Left renal pelvis (tissue), 4 donors: ENCODE measurements around the gene IGHMBP2. TPM values are rescaled to one million over a fixed set of nuclear protein-coding genes. Genes with fewer than 3 reads are reported as not detected.
A peak's percentile ranks its signal among the peaks of the same experiment; 100 is the strongest.
"Not testable (repeated sequence)": the region's sequence is repeated elsewhere in the genome, so short reads cannot be mapped to it uniquely, and the experiment has no call there.

Source experiments
- DNase-seq, 4 donors: peaks; one replicate each; pipeline ENCODE4 v3.0.0-alpha.2; 2013; ENCODE audit warnings: low read depth in 4 of 4, low spot score in 3 of 4
- polyA plus RNA-seq, 4 donors: library from polyadenylated mRNA; unstranded; fragments of 120-200 nt; gene quantifications; one replicate each; pipeline ENCODE4 v1.2.1, GENCODE V29; 2013; ENCODE audit not compliant: insufficient read length in 4 of 4

Gene IGHMBP2
- 10 to 100 TPM; 13.1 to 22.2 (median 15.9) TPM for polyA plus RNA-seq

DNA sequence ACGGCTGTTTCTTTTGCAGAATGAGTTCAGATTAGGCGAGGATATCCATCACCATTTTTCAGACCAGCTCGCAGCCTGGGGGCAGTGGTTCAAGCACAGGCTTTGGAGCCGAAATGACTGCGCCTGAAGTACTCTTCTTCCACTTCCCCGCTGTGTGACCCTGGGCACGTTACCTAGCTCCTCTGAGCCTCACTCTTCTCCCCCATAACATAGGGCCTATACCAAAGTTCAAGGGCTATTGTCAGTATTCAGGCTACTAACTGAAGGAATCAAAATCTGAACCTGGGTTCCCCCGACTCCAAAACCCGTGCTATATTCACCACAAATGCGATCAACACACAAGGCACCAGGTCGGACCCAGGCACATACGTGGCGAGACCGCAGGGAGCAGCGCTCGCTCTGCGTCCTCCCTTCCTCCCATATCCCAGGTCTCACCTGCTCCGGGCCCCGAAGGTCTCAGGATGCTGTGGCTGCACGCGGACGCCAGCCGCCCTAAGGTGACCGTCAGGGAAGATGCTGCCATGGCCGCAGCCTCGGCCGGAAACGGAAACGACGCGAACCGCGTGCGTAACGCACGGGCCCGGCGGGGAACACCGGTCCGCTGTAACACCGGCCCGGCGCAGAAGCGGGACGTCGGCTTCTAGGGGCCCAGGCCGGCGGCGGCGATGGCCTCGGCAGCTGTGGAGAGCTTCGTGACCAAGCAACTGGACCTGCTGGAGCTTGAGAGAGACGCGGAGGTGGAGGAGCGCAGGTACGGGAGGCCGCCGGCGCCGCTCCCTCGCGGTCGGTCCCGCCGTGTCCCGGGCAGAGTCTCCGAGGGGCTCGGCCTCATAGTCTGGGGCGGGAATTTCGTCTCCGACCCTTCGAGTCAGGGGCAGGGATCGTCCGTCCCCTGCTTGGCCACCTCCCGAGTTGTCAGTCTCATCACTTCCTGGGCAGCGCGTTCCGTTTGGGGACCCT, at the start of gene IGHMBP2, which contains the start of gene MRPL21:
IGHMBP2 (plus strand) TSS at position 604 of the 960 bp plus-strand sequence; CDS start at position 666, 62 bp downstream.
MRPL21 (minus strand) TSS at position 545 of the 960 bp plus-strand sequence; CDS start at position 523, 22 bp downstream.
- peak in 3 of 4 donors; percentile 60 to 67 (median 66) for DNase-seq

DNA sequence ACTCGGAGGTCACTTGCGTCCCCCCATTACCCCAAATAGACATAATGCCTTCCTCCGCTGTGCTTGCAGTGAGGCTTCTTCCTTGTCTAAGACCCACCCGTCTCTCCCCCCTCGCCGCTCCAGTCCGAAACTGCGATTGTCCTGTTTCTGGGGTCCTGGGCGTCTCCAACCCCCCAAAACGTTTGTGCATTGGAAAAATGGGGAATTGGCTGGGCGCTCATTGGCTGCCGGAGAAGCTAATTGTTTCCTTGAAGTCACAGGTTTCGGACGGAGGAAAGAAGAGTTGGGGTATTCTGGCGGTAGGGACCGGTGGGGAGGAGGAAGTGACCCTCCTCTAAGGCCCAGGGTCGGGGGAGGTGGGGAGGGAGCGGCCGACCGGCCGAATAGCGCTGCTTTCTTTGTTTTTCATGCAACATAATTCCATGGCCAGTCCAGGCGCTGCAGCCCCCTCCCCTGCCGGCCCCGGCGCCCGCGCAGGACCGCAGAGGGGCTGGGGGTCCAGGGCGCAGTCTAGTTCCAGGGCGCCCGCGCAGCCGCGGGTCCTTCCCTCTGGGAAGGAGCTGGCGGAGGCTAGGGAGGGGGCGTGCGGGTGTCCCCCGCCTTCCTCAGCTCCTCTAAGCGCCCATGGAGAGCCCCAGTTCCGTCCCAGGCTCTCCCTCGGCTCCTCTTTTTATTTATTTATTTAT, 49.3 kb upstream of the IGHMBP2 start:
- DNase-seq = no peak

DNA sequence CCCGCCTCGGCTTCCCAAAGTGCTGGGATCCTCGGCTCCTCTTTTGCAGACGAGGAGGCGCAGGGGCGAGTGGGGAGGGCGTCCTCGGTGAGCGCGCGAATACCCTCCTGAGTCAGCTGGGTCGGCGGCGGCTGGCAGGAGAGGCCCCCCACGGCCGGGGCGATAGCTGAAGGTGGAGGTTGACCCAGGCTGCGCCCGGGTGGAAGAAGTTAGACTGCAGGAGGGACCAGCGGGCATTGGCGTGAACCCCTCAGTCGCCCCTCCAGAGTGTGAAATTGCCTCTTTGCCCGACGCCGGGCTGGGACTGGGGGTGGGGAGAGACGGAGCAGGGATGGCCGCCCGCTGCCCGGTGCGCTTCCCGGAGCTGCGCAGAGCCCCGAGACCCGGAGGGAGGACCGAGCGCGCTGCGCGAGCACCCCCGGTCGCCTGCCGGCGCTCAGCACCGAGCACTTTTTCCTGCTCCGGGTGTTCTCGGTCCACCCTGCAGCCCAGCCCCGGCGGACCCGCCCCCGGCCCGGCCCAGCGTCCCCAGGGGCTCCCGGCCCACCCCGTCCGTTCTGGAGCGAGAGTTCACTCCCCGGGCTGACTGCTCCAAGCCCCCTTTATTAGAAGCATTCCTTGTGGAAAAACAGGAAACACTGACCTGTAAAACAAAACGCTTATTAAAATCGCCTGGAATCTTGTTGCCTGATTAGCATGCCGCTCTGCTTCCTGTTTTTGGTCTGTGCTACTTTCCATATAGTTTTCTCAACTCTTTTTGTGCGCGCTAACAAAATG, 48.3 kb upstream of the IGHMBP2 start:
- DNase-seq = no peak

- DNase-seq = not testable (repeated sequence)
These were observed 47.2 kb upstream of the IGHMBP2 start for GRCh38 chr11:68856425-68857030.

DNA sequence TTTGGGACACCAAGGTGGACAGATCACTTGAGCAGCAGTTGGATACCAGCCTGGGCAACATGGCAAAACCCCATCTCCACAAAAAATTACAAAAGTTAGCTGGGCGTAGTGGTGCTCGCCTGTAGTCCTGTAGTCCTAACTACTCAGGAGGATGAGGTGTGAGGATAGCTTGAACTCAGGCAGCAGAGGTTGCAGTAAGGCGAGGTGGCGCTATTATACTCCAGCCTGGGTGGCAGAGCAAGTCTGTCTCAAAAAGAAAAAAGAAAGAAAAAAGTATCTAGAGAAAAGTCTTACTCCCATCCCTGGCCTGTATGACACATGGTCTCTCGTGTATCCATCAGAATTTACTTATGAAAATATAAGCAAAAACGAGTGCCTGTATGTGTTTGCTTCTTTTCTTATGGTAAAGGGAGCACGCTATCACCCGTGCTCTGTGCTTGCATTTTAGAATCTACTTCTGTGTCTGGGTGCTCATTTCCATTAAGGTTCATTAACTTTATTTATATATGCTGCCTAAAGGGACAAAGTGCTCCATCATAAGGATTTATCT, 46.6 kb upstream of the IGHMBP2 start:
- DNase-seq = no peak

GRCh38 chr11:68859123-68859522, 44.6 kb upstream of the IGHMBP2 start:
- DNase-seq = no peak

- DNase-seq = no peak
These were observed 41.3 kb upstream of the IGHMBP2 start for GRCh38 chr11:68862421-68862820.

- DNase-seq = no peak
These were observed 40.0 kb upstream of the IGHMBP2 start for GRCh38 chr11:68863553-68864265.

DNA sequence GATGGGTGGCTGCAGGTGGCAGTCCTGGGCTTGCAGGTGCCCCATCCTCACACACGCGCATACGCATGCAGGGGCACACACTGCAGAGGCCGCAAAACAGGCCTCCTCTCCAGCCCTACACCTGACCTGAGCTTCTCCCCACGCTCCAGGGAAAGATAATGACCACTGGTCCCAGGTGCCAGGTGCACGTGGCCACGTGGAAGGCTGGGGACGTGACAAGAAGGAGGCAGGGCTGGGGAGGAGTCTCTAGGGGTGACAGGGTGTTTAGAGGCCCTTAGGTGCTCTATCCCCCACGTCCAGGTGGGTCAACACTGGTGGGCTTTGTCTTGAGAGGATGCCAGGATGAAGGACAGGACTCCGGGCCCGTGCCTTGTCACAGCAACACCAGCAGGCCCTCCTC, 38.5 kb upstream of the IGHMBP2 start:
- no peak for DNase-seq

GRCh38 chr11:68867066-68867465, 36.6 kb upstream of the IGHMBP2 start:
- DNase-seq = no peak

DNA sequence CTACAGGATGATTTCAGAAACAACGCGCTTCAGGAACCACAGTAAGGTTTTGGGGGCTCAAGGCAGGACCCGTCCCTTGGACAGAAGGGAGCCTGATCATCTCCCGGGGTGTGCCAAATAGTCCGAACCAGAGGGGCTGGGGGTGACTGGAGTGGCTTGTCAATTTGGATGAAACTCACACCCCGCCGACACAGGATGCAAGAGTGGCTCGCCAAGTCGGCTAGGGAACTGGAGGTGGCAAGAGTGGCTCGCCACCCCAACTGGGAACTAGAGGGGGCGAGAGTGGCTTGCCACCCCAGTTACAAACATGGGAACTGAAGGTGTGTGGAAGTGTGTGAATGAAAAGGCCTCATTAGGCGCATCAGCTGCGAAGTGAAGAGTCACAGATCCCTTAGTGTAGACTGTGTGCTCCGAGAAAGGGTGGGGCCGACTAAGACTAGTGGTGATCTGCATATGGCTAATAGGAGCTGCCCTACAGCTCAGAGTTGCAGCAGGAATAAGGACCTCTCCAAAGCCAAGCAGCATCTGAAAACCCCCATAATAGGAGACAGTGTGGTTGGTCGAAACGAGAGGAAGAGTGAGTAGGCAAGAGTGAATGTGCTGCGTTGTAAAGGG, 35.4 kb upstream of the IGHMBP2 start:
- no peak for DNase-seq

GRCh38 chr11:68870470-68870869, 33.2 kb upstream of the IGHMBP2 start:
- DNase-seq = peak in 1 of 4 donors; percentile 16

DNA sequence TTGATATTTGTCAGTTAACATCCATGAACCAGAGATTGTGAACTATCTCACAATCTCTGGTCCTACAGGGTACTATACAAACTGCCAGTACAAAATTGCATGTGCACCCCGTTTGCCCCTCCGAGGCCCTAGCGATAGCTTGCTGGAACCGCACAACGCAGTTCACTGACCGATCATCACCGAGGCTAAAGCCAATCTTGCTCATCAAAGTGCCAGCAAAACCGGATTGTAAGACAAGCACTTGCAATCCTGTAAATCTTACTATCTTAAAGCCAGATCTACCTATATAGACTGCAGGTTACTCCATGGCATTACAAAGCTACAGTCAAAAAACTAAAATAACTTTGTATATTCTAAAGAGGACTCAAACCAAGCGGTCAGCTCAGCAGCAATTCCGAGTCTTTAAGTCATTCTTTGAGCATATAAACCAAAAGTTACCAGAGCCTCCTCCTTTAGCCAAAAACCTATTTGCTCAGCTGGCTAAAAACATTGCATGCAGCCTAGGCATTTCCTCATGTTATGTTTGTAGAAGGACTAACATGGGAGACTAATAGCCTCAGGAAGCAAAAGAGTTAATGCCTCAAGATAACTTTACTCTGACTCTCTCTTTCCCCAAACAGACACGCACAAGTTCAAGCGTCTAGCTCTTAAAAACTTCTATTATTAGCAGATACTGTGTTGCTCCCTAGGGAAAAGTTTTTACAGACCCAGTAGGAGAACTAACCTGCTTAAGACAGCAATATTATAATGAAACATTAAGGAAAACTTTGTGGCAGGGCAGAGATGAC, 31.3 kb upstream of the IGHMBP2 start:
- no peak for DNase-seq

- DNase-seq = no peak
These were observed 25.7 kb upstream of the IGHMBP2 start for GRCh38 chr11:68878022-68878421.

DNA sequence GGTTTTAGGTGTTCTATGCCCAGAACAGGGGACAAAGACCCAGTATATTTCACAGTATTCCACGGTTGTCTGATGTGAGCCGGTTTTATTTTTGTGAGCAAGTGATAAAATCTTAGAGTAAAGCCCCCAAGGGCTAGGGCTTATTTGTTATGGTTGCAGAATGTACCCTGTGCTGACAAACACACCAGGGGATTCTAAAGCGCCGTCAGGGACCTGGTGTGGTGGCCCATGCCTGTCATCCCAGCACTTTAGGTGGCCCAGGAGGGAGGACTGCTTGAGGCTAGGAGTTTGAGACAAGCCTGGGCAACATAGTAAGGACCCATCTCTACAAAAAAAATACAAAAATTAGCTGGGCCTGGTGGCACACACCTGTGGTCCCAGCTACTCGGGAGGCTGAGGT, 22.8 kb upstream of the IGHMBP2 start:
- DNase-seq = no peak

- no peak for DNase-seq
These were observed 22.4 kb upstream of the IGHMBP2 start for GRCh38 chr11:68881320-68881719.

DNA sequence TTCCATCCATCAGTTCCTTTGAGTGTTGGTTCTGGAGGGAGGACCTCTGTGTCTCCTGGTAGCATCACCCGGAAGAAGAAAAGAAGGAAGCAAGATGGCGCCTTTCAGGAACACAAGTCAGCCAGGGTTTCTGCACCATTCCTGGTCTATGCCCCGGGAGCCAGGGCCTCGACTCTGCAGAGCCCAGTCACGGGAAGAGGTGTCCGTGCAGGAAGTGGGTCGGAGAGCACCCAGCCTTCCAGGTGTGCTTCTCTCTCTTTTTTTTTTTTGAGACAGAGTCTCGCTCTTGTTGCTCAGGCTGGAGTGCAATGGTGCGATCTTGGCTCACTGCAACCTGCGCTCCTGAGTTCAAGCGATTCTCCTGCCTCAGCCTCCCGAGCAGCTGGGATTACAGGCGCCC, 21.3 kb upstream of the IGHMBP2 start:
- no peak for DNase-seq

- not testable (repeated sequence) for DNase-seq
These were observed 18.9 kb upstream of the IGHMBP2 start for GRCh38 chr11:68884827-68885226.
